IPS DF 6.9 (cell line): ENCODE data around the gene SERPINB1.
"Not testable (repeated sequence)": the region's sequence is repeated elsewhere in the genome, so short reads cannot be mapped to it uniquely, and the experiment has no call there.

Experiments used
- DNase-seq: peaks from one replicate; pipeline ENCODE4 v3.0.0-alpha.2; 2013; ENCODE audit warnings: low read depth, low spot score
- H3K27ac ChIP-seq: one replicate; pipeline ENCODE4 v1.5.1; 2013; ENCODE audit warnings: low read length, control low read depth
- H3K27me3 ChIP-seq: 2 replicates; pipeline ENCODE4 v1.6.1; 2013; ENCODE audit warnings: mild to moderate bottlenecking, low read length; ENCODE audit not compliant: control insufficient read depth, insufficient read depth
- H3K36me3 ChIP-seq: 2 replicates; pipeline ENCODE4 v1.6.1; 2013; ENCODE audit warnings: low read length; ENCODE audit not compliant: control insufficient read depth, insufficient read depth
- H3K4me1 ChIP-seq: 2 replicates; pipeline ENCODE4 v1.6.1; 2013; ENCODE audit warnings: low read length; ENCODE audit not compliant: control insufficient read depth, insufficient read depth
- H3K4me3 ChIP-seq: 2 replicates; pipeline ENCODE4 v1.5.1; 2013; ENCODE audit warnings: mild to moderate bottlenecking, low read length
- H3K9me3 ChIP-seq: 2 replicates; pipeline ENCODE4 v1.6.1; 2013; ENCODE audit warnings: low read length, inconsistent platforms; ENCODE audit not compliant: control insufficient read depth, insufficient read depth
- WGBS: extraction: QIAGEN DNeasy Blood & Tissue Kit; methylation state at CpG from one replicate; pipeline ENCODE4 v1.1.7; 2013; ENCODE audit warnings: mixed read lengths, missing lambda C conversion rate; ENCODE audit not compliant: insufficient read length, insufficient coverage; 5-methylcytosine and 5-hydroxymethylcytosine counted together

SERPINB1 gene

GRCh38 chr6:2865694-2866151, 24.1 kb upstream of the SERPINB1 start:
- no CpG with 5 or more reads among the region's 4 CpGs for WGBS
- no peaks in the 10 kb centered on the region for H3K36me3 ChIP-seq
- H3K4me1 ChIP-seq, result peaks cover 7% of the 10 kb centered on the region; the same call in 1 of the 2 replicates
- no peaks in the 10 kb centered on the region for H3K9me3 ChIP-seq
- H3K27ac ChIP-seq, result no peak overlapping the region
- no peak overlapping the region for H3K4me3 ChIP-seq
- no peaks in the 10 kb centered on the region for H3K27me3 ChIP-seq
- no peak for DNase-seq

DNA sequence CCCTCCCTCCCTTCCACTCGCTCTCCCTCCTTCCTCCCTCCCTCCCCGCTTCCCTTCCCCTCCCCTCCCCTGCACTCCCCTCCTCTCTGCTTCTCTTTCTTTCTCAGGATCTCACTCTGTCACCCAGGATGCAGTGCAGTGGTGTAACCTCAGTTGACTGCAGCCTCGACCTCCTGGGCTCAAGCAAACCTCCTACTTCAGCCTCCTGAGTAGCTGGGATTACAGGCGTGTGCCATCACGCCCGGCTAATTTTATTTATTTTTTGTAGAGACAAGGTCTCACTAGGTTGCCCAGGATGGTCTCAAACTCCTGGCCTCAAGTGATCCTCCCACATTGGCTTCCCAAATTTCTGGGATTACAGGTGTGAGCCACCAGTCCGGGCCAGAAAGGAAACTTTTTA, 23.6 kb upstream of the SERPINB1 start:
- H3K27me3 ChIP-seq, result no peaks in the 10 kb centered on the region
- WGBS, result no CpG with 5 or more reads among the region's 7 CpGs

GRCh38 chr6:2863901-2864300, 22.2 kb upstream of the SERPINB1 start:
- H3K4me3 ChIP-seq, result no peak overlapping the region
- no peaks in the 10 kb centered on the region for H3K36me3 ChIP-seq
- no peaks in the 10 kb centered on the region for H3K9me3 ChIP-seq
- DNase-seq, result no peak
- H3K27ac ChIP-seq, result no peak overlapping the region
- H3K4me1 ChIP-seq, result peaks cover 7% of the 10 kb centered on the region; the same call in 1 of the 2 replicates
- no peaks in the 10 kb centered on the region for H3K27me3 ChIP-seq
- no CpG with 5 or more reads among the region's 2 CpGs for WGBS

More for the DNA sequence above, 23.6 kb upstream of the SERPINB1 start:
- no peak overlapping the region for H3K27ac ChIP-seq
- H3K36me3 ChIP-seq, result no peaks in the 10 kb centered on the region
- DNase-seq, result no peak
- peaks cover 7% of the 10 kb centered on the region; the same call in 1 of the 2 replicates for H3K4me1 ChIP-seq
- no peaks in the 10 kb centered on the region for H3K9me3 ChIP-seq
- no peak overlapping the region for H3K4me3 ChIP-seq

DNA sequence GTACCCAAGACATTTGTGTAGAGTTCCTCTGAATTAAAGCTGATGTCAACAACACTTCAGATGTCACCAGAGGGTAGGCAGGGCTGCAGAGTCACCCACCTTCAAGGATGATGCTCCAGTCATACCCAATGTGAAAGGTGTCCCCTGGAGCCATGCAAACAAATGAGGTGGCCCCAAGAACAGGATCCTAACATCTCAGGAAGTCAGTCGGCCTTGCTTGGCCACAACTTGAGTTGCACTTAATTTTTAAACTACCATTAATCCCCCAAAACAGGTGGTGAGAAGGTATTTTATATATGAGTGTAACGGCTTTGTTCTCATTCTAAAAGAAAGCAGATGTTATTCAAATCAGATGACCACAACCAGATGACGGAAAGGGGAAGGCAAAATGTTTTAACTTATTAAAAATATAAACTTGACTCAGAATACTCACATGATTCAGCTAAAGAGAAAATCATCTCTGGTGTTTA, 21.1 kb upstream of the SERPINB1 start:
- Histone ChIP-seq H3K27me3 (no peaks in the 10 kb centered on the region), H3K4me3 (no peak overlapping the region), H3K27ac (no peak overlapping the region), H3K9me3 (no peaks in the 10 kb centered on the region), H3K36me3 (no peaks in the 10 kb centered on the region), H3K4me1 (peaks cover 7% of the 10 kb centered on the region; the same call in 1 of the 2 replicates)
- DNase-seq, result no peak
- WGBS, result no CpG with 5 or more reads among the region's 3 CpGs

DNA sequence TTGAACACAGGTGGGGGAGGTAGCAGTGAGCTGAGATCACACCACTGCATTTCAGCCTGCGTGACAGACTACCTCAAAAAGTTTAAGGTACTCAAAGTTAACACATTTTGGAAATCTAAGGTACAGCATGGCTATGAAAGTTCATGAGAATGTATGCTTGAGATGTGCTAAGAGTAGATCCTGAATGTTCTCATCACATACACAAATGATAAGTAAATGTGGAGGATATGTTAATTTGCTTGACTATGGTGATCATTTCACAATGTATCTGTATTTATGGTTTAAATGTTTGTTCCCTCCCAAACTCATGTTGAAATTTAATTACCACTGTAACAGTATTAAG, 20.1 kb upstream of the SERPINB1 start:
- DNase-seq, result no peak
- H3K36me3 ChIP-seq, result no peaks in the 10 kb centered on the region
- H3K27ac ChIP-seq, result no peak overlapping the region
- H3K4me3 ChIP-seq, result no peak overlapping the region
- H3K4me1 ChIP-seq, result peaks cover 7% of the 10 kb centered on the region; the same call in 1 of the 2 replicates
- no peaks in the 10 kb centered on the region for H3K9me3 ChIP-seq
- no CpG with 5 or more reads among the region's 1 CpG for WGBS
- no peaks in the 10 kb centered on the region for H3K27me3 ChIP-seq

- H3K4me3 ChIP-seq, result no peak overlapping the region
- H3K4me1 ChIP-seq, result peaks cover 2% of the 10 kb centered on the region; the same call in 1 of the 2 replicates
- no peaks in the 10 kb centered on the region for H3K27me3 ChIP-seq
- no peaks in the 10 kb centered on the region for H3K9me3 ChIP-seq
- H3K27ac ChIP-seq, result no peak overlapping the region
- no peak for DNase-seq
- no peaks in the 10 kb centered on the region for H3K36me3 ChIP-seq
- no CpG with 5 or more reads among the region's 12 CpGs for WGBS
These were observed 19.6 kb upstream of the SERPINB1 start for GRCh38 chr6:2861060-2861821.

- H3K36me3 ChIP-seq, H3K4me3 ChIP-seq, H3K27ac ChIP-seq, H3K4me1 ChIP-seq, H3K27me3 ChIP-seq, DNase-seq, H3K9me3 ChIP-seq: not testable (repeated sequence)
- no CpG with 5 or more reads among the region's 2 CpGs for WGBS
These were observed 19.0 kb upstream of the SERPINB1 start for GRCh38 chr6:2860706-2861059.

GRCh38 chr6:2859798-2860705, 18.4 kb upstream of the SERPINB1 start:
- H3K4me1 ChIP-seq, H3K36me3 ChIP-seq, H3K27me3 ChIP-seq, H3K4me3 ChIP-seq, DNase-seq, H3K27ac ChIP-seq, H3K9me3 ChIP-seq: not testable (repeated sequence)
- no CpG with 5 or more reads among the region's 42 CpGs for WGBS

GRCh38 chr6:2859185-2859700, 17.6 kb upstream of the SERPINB1 start:
- Histone ChIP-seq H3K4me1 (peaks cover 5% of the 10 kb centered on the region; the same call in 1 of the 2 replicates), H3K27me3 (no peaks in the 10 kb centered on the region), H3K36me3 (no peaks in the 10 kb centered on the region), H3K4me3 (no peak overlapping the region), H3K9me3 (no peaks in the 10 kb centered on the region), H3K27ac (no peak overlapping the region)
- WGBS, result no CpG with 5 or more reads among the region's 4 CpGs
- no peak for DNase-seq

DNA sequence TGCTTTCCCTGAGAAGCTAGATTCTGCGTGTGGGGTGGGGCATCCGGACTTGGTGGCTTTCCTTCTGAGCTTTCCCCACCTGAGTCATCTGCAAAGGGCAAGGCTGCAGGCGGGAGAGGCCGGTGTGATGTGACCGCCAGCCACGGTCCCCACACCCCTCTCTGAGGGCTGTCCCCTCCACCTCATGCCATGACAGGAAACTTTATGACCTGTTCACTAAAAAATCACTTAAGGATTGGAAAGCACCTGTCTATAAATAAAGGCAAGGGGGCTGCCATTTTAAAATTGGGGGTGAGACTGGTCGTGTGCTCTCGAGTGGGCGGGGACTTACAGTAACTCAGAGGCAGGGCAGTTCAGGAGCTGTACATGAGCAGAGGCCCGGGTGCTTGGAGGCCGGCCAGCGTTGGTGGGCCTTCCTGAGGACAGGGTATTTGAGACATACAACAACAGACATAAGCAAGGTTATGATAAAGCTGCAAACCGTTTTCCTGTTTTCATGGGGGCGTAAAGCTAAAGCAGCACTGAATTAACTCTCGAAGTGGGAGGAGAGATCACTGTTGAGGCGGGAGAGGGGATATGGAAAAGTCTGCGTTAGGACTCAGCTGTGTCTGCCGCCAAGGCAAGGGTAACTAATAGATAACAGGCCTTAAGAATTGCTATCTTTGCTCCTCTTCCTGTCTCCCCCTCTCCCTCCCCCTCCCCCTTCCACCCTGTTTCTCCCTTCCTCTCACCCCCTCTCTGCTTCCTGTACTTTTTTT, 16.1 kb upstream of the SERPINB1 start:
- Histone ChIP-seq H3K27me3 (no peaks in the 10 kb centered on the region), H3K9me3 (no peaks in the 10 kb centered on the region), H3K27ac (no peak overlapping the region), H3K36me3 (no peaks in the 10 kb centered on the region), H3K4me3 (no peak overlapping the region), H3K4me1 (peaks cover 5% of the 10 kb centered on the region; the same call in 1 of the 2 replicates)
- no peak for DNase-seq
- no CpG with 5 or more reads among the region's 18 CpGs for whole genome bisulfite sequencing
